Measurements from ENCODE around the gene RERE.

The RERE gene

DNA sequence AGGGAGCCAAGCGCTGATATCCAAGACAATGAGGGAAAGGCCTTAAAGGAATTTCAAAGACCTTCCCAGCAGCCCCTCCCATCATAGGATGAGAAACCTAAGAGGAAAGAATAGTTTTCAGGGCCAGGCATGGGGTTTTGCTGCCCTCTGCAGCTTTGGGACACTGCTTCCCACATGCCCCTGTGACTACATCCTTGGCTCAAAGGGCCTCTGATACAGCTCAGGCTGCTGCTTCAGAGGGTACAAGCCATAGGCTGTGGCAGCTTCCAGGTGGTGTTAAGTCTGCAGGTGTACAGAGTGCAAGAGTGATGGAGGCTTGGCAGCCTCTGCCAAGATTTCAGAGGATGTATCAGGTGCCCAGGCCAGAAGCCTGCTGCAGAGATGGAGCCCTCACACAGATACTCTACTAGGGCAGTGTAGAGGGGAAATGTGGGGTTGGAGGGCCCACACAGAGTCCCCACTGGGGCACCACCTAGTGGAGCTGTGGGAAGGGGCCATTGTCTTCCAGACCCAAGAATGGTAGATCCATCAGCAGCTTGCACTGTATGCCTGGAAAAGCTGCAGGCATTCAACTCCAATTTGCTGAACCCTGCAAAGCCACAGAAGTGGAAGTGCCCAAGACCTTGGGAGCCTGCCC lies 373.8 kb downstream of the RERE start:
- TF ChIP-seq RAD21 (IDR thresholded peaks at IDR 0.05; ENCODE audit: low read depth) (peak; percentile 13; the same call in 1 of the 2 replicates), CEBPB (IDR thresholded peaks at IDR 0.05) (no peak)

DNA sequence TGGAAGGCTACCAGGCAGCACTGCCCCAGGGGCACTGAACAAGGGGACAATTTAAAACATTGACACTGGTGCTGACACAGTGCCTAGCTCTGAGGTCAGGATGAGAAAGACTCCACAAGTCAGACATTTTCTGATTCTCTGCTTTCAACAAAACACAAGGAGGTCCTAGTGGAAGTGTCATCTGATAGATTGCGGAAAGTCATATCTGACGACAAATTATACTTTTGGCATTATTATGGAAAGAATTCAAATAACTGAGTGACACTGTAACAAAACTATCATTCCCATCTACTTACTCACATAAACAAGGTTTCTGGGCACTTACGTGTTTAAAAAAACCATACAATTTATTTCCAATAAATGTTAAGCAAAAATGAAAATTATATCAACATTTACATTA lies 376.0 kb downstream of the RERE start:
- TF ChIP-seq TEAD4 (IDR thresholded peaks at IDR 0.05) = no peak
- no peak for TF ChIP-seq TAF1 (IDR thresholded peaks at IDR 0.05; ENCODE audit: low read depth)
- TF ChIP-seq FOXM1 (IDR thresholded peaks at IDR 0.05; ENCODE audit: borderline replicate concordance, low read depth) = no peak
- no peak for TF ChIP-seq TCF12 (IDR thresholded peaks at IDR 0.05; ENCODE audit: low read depth)
- no peak for TF ChIP-seq CREB1 (IDR thresholded peaks at IDR 0.05; ENCODE audit: low read depth)

DNA sequence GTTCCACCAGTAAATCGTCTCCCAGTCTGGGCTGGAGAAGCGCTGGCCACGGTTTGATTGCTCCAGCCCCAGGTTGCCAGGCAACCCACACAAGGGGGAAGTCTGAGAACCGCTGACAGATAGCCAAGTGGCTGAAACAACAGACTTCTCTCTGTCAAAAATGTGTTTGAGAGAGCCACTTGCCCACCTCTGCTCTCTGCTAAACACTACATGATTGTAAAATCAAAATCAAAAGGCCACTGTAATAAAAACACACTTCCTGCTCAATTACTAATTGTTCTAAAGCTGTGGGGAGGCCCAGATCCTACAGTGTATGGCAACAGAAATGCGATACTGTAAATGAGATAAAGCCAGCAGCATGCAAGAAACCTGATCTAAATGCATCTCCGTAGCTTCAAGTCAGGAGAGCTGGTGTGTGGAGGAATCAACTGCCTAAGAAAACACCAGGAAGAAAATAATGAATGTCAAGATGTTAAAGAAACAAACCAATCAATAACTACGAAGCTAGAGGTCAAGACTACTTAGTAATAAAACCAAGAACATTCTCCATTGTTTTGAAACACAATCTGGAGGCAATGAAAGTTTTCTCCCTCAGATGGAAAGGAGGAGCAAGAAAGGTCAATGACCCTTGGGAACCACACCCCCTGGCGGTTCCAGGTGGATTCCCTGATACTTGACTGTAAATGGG lies 378.3 kb downstream of the RERE start:
- TF ChIP-seq TEAD4 (IDR thresholded peaks at IDR 0.05) (no peak), CEBPB (IDR thresholded peaks at IDR 0.05) (no peak), YY1 (IDR thresholded peaks at IDR 0.05; ENCODE audit: low read depth) (no peak), CREB1 (IDR thresholded peaks at IDR 0.05; ENCODE audit: low read depth) (no peak), TCF12 (IDR thresholded peaks at IDR 0.05; ENCODE audit: low read depth) (peak; percentile 39; the same call in 1 of the 2 replicates), TAF1 (IDR thresholded peaks at IDR 0.05; ENCODE audit: low read depth) (no peak), EP300 (IDR thresholded peaks at IDR 0.05; ENCODE audit: borderline replicate concordance) (0 out of 2 replicates have a peak, but pooled peaks have one; percentile 16), ZBTB7A (IDR thresholded peaks at IDR 0.05; ENCODE audit: low read depth) (no peak), EGR1 (IDR thresholded peaks at IDR 0.05) (no peak)
- TF ChIP-seq, protein P1, sequence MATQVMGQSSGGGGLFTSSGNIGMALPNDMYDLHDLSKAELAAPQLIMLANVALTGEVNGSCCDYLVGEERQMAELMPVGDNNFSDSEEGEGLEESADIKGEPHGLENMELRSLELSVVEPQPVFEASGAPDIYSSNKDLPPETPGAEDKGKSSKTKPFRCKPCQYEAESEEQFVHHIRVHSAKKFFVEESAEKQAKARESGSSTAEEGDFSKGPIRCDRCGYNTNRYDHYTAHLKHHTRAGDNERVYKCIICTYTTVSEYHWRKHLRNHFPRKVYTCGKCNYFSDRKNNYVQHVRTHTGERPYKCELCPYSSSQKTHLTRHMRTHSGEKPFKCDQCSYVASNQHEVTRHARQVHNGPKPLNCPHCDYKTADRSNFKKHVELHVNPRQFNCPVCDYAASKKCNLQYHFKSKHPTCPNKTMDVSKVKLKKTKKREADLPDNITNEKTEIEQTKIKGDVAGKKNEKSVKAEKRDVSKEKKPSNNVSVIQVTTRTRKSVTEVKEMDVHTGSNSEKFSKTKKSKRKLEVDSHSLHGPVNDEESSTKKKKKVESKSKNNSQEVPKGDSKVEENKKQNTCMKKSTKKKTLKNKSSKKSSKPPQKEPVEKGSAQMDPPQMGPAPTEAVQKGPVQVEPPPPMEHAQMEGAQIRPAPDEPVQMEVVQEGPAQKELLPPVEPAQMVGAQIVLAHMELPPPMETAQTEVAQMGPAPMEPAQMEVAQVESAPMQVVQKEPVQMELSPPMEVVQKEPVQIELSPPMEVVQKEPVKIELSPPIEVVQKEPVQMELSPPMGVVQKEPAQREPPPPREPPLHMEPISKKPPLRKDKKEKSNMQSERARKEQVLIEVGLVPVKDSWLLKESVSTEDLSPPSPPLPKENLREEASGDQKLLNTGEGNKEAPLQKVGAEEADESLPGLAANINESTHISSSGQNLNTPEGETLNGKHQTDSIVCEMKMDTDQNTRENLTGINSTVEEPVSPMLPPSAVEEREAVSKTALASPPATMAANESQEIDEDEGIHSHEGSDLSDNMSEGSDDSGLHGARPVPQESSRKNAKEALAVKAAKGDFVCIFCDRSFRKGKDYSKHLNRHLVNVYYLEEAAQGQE (IDR thresholded peaks at IDR 0.05; ENCODE audit: low read depth) = no peak
- TF ChIP-seq, protein P2, sequence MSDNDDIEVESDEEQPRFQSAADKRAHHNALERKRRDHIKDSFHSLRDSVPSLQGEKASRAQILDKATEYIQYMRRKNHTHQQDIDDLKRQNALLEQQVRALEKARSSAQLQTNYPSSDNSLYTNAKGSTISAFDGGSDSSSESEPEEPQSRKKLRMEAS (IDR thresholded peaks at IDR 0.05) = peak; percentile 34; the same call in 1 of the 2 replicates
- TF ChIP-seq, protein P3, sequence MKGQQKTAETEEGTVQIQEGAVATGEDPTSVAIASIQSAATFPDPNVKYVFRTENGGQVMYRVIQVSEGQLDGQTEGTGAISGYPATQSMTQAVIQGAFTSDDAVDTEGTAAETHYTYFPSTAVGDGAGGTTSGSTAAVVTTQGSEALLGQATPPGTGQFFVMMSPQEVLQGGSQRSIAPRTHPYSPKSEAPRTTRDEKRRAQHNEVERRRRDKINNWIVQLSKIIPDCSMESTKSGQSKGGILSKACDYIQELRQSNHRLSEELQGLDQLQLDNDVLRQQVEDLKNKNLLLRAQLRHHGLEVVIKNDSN (IDR thresholded peaks at IDR 0.05) = no peak

DNA sequence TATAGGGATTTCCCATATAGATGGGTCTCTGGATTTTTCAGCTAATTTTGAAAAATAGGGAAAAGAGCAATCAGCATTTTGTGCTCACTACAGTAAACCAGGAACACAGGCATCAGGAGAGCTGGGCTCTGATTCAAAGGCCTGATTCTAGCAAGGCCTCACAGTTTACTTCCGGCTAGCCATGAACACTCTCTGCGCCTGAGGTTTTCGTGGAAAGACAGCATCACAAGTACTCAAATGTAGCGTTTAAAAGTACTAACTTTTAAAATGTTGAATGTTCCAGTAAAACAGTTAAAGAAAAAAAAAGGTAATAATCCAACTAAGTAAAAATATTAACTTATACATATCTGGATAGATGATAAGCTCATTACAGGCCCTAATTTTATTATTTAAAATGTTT lies 379.0 kb downstream of the RERE start:
- TF ChIP-seq, protein P3 (IDR thresholded peaks at IDR 0.05) = no peak
- no peak for TF ChIP-seq ZBTB7A (IDR thresholded peaks at IDR 0.05; ENCODE audit: low read depth)
- TF ChIP-seq, protein P1 (IDR thresholded peaks at IDR 0.05; ENCODE audit: low read depth) = no peak
- no peak for TF ChIP-seq EGR1 (IDR thresholded peaks at IDR 0.05)
- TF ChIP-seq TCF12 (IDR thresholded peaks at IDR 0.05; ENCODE audit: low read depth) = no peak
- no peak for TF ChIP-seq RAD21 (IDR thresholded peaks at IDR 0.05; ENCODE audit: low read depth)
- TF ChIP-seq, protein P2 (IDR thresholded peaks at IDR 0.05) = no peak
- TF ChIP-seq FOXM1 (IDR thresholded peaks at IDR 0.05; ENCODE audit: borderline replicate concordance, low read depth) = no peak
- TF ChIP-seq TEAD4 (IDR thresholded peaks at IDR 0.05) = no peak
- TF ChIP-seq NFIC (IDR thresholded peaks at IDR 0.05) = no peak
- TF ChIP-seq CREB1 (IDR thresholded peaks at IDR 0.05; ENCODE audit: low read depth) = no peak
- no peak for TF ChIP-seq TAF1 (IDR thresholded peaks at IDR 0.05; ENCODE audit: low read depth)
- no peak for TF ChIP-seq CEBPB (IDR thresholded peaks at IDR 0.05)
- TF ChIP-seq YY1 (IDR thresholded peaks at IDR 0.05; ENCODE audit: low read depth) = no peak
- no peak for TF ChIP-seq EP300 (IDR thresholded peaks at IDR 0.05; ENCODE audit: borderline replicate concordance)

DNA sequence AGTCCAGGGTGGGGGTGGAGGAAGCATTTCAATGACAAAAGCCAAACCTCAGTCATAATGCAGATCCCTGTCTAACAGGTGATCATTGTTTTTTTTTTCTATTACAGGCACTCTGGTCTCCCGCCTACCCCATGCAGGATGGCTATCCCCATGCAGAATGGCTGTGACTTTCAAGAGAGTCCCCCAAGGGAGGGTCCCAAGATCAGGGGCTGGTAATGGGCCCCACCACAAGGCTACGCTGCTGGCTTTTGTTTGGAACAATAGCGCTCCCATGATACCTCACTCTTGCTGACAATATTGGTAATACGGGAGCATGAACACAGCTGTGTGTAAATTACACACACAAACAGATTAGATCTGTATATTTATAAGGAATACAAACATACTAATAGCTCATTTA lies 380.1 kb downstream of the RERE start:
- TF ChIP-seq RAD21 (IDR thresholded peaks at IDR 0.05; ENCODE audit: low read depth) (no peak), EGR1 (IDR thresholded peaks at IDR 0.05) (no peak)

DNA sequence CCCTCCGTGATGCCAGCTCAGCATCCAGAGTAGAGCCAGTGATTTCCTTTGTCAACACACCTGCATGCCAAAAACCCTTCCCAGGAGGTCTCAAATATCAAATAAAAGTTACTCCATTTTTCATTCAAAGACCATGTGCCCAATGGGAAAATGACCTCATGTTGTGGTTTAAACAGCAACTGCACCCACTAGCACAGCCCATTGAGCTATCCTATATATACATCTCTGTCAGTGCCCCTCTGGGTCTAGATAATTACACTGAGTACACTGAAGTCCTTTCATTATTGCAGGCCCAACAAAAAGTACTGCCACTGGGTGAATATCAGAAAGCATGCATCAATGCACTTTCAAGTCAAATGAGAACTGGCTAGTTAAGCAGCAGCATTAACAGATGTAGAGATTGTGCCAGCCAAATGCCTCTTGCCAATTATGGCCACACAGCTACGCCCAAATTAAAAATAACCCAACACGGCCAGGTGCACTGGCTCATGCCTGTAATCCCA lies 381.8 kb downstream of the RERE start:
- TF ChIP-seq, protein P1 (IDR thresholded peaks at IDR 0.05; ENCODE audit: low read depth) = no peak
- TF ChIP-seq, protein P3 (IDR thresholded peaks at IDR 0.05) = no peak
- TF ChIP-seq YY1 (IDR thresholded peaks at IDR 0.05; ENCODE audit: low read depth) (no peak), EP300 (IDR thresholded peaks at IDR 0.05; ENCODE audit: borderline replicate concordance) (no peak), EGR1 (IDR thresholded peaks at IDR 0.05) (no peak), TEAD4 (IDR thresholded peaks at IDR 0.05) (no peak), TAF1 (IDR thresholded peaks at IDR 0.05; ENCODE audit: low read depth) (no peak), CREB1 (IDR thresholded peaks at IDR 0.05; ENCODE audit: low read depth) (no peak)

Data from Ishikawa (cell line).